ENCODE measurements around the gene ATG3.

Gene ATG3

GRCh38 chr3:112508261-112508660, 53.5 kb downstream of the ATG3 start:
- H3K27ac ChIP-seq (ENCODE audit: low read depth, low read length, poor library complexity, severe bottlenecking): no peak overlapping the region
- H3K27me3 ChIP-seq (ENCODE audit: insufficient read depth, low read length): no peaks in the 10 kb centered on the region
- H3K79me2 ChIP-seq (ENCODE audit: insufficient read depth, low read length): no peaks in the 10 kb centered on the region
- H3K9ac ChIP-seq (ENCODE audit: low read length): no peak overlapping the region
- TF ChIP-seq CTCF (IDR thresholded peaks at IDR 0.05; ENCODE audit: low read length) (no peak), EZH2 (IDR thresholded peaks at IDR 0.05; ENCODE audit: borderline replicate concordance, low read length) (no peak)
- no peak overlapping the region for H3K4me2 ChIP-seq (ENCODE audit: low read length)
- H2AFZ ChIP-seq (ENCODE audit: low read length): no peak overlapping the region
- no peaks in the 10 kb centered on the region for H3F3A ChIP-seq (ENCODE audit: insufficient read depth, low read length)
- no peaks in the 10 kb centered on the region for H3K36me3 ChIP-seq (ENCODE audit: insufficient read depth, low read length)
- H3K9me2 ChIP-seq (ENCODE audit: low read depth, low read length): no peaks in the 10 kb centered on the region
- no peak overlapping the region for H3K4me3 ChIP-seq (ENCODE audit: low read depth, low read length, poor library complexity, severe bottlenecking)
- H3K4me1 ChIP-seq (ENCODE audit: insufficient read depth, low read length, severe bottlenecking): no peaks in the 10 kb centered on the region
- H3K9me3 ChIP-seq (ENCODE audit: low read length): no peaks in the 10 kb centered on the region
- no peaks in the 10 kb centered on the region for H4K20me1 ChIP-seq (ENCODE audit: insufficient read depth, low read length)

GRCh38 chr3:112505907-112506306, 55.9 kb downstream of the ATG3 start:
- no peaks in the 10 kb centered on the region for H3K79me2 ChIP-seq (ENCODE audit: insufficient read depth, low read length)
- no peaks in the 10 kb centered on the region for H4K20me1 ChIP-seq (ENCODE audit: insufficient read depth, low read length)
- H3K4me2 ChIP-seq (ENCODE audit: low read length): no peak overlapping the region
- H3K9me3 ChIP-seq (ENCODE audit: low read length): no peaks in the 10 kb centered on the region
- H3K9ac ChIP-seq (ENCODE audit: low read length): no peak overlapping the region
- no peak overlapping the region for H2AFZ ChIP-seq (ENCODE audit: low read length)
- no peaks in the 10 kb centered on the region for H3K4me1 ChIP-seq (ENCODE audit: insufficient read depth, low read length, severe bottlenecking)
- H3K4me3 ChIP-seq (ENCODE audit: low read depth, low read length, poor library complexity, severe bottlenecking): no peak overlapping the region
- no peak for TF ChIP-seq EZH2 (IDR thresholded peaks at IDR 0.05; ENCODE audit: borderline replicate concordance, low read length)
- TF ChIP-seq CTCF (IDR thresholded peaks at IDR 0.05; ENCODE audit: low read length): no peak
- no peak overlapping the region for H3K27ac ChIP-seq (ENCODE audit: low read depth, low read length, poor library complexity, severe bottlenecking)
- H3K9me2 ChIP-seq (ENCODE audit: low read depth, low read length): no peaks in the 10 kb centered on the region
- H3K27me3 ChIP-seq (ENCODE audit: insufficient read depth, low read length): no peaks in the 10 kb centered on the region
- H3K36me3 ChIP-seq (ENCODE audit: insufficient read depth, low read length): no peaks in the 10 kb centered on the region
- H3F3A ChIP-seq (ENCODE audit: insufficient read depth, low read length): no peaks in the 10 kb centered on the region

- no peak overlapping the region for H2AFZ ChIP-seq (ENCODE audit: low read length)
- H3K27ac ChIP-seq (ENCODE audit: low read depth, low read length, poor library complexity, severe bottlenecking): no peak overlapping the region
- no peak for TF ChIP-seq EZH2 (IDR thresholded peaks at IDR 0.05; ENCODE audit: borderline replicate concordance, low read length)
- TF ChIP-seq CTCF (IDR thresholded peaks at IDR 0.05; ENCODE audit: low read length): no peak
- H3K9ac ChIP-seq (ENCODE audit: low read length): no peak overlapping the region
- H3K27me3 ChIP-seq (ENCODE audit: insufficient read depth, low read length): no peaks in the 10 kb centered on the region
- H3K9me3 ChIP-seq (ENCODE audit: low read length): no peaks in the 10 kb centered on the region
- H3K4me3 ChIP-seq (ENCODE audit: low read depth, low read length, poor library complexity, severe bottlenecking): no peak overlapping the region
- H3K4me2 ChIP-seq (ENCODE audit: low read length): no peak overlapping the region
- no peaks in the 10 kb centered on the region for H3K79me2 ChIP-seq (ENCODE audit: insufficient read depth, low read length)
- H3K36me3 ChIP-seq (ENCODE audit: insufficient read depth, low read length): no peaks in the 10 kb centered on the region
- H4K20me1 ChIP-seq (ENCODE audit: insufficient read depth, low read length): no peaks in the 10 kb centered on the region
- H3F3A ChIP-seq (ENCODE audit: insufficient read depth, low read length): no peaks in the 10 kb centered on the region
- no peaks in the 10 kb centered on the region for H3K9me2 ChIP-seq (ENCODE audit: low read depth, low read length)
- peaks cover 10% of the 10 kb centered on the region for H3K4me1 ChIP-seq (ENCODE audit: insufficient read depth, low read length, severe bottlenecking)
These were observed 57.6 kb downstream of the ATG3 start for GRCh38 chr3:112504123-112504522.

Measured in OCI-LY1 (cell line).